GM19025 (cell line): ENCODE results near the gene CARD19.
A peak's percentile ranks its signal among the peaks of the same experiment; 100 is the strongest.

Experiments
- ATAC-seq: cut with Tn5 transposase; IDR thresholded peaks from one replicate; pipeline ENCODE4 v1.9.1; 2021; ENCODE audit warnings: mild to moderate bottlenecking, low read depth, moderate library complexity; ENCODE audit not compliant: unreplicated experiment

CARD19 gene

DNA sequence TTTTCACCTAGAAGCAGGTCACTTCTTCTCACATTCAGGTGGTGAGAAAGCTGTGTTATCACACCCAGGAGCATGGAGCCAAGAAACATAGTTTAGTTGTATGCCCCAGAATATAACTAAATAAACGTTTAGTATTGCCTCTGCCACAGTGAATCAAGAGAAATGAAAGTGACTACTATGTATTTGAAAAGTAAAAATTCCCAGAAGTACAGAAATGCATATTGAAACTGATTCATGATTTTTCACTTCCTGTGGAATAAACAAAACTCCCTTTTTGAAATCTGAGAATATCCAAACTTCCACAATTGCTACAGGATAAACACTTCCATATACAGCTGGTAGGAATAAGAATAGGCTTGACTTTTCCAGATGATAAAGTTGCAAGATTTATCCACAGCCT lies 53.3 kb downstream of the CARD19 start:
- no peak for ATAC-seq

DNA sequence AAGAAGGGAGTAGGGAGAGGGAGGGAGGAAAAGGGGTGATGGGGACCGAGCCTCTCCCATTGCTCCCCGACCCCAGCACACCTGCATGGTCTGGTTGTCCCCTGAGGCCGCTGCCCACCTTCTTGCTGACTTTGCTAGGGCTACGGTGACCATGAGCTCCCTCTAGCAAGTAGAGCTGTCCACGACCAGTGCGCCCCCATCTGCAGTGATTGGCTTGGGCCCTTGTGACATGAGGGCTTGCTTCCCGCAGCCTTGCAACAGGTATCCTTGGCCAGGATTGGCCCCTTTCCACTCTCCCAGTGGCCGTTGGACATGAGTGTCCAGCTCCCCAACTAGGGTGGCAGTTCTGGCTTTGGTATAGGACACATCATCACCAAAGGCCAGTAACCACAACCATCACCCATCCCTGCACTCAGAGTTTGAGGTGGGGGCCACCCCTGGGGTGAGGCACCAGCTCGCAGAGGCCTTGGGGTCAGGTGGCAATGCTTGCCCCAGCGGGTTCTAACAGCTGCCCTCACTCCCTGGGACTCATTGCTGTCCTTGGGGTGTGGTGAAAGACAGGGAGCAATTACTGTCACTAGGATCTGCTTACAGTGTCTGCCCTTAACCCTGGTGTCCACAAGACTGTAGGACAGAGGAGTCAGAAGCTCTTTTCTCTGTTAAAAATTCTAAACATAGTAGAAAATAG lies 55.2 kb downstream of the CARD19 start:
- ATAC-seq, result no peak

DNA sequence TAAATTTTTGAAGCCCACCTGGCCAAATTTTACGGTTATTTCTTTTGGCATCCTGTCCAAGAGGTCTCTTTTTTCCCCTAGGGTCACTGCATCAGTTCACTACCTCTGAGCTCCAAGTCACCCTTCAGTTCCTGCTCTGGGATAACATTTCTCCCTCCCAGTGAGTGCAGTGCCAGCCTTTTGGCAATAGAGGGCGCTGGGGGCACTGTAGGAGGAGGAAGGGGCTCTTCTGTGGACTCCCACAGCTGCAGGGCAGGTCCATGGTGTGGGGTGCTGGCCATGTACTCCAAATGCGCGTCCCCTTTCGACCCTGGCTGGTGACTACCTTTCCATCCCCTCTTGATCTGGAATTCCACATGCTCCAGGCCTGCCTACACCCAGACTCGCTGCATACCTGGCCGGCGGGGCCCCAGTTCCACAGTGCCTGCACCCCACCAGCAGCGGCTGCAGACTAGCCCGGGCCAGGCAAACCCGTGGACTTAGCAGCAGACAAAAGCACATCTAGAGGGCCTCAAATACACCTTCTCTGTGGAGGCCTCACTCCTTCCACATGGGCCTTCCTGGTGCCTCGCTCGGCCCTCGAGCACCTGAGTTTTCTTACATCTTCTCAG lies 58.4 kb downstream of the CARD19 start:
- no peak for ATAC-seq

- no peak for ATAC-seq
These were observed 59.9 kb downstream of the CARD19 start for GRCh38 chr9:93155716-93156474.

DNA sequence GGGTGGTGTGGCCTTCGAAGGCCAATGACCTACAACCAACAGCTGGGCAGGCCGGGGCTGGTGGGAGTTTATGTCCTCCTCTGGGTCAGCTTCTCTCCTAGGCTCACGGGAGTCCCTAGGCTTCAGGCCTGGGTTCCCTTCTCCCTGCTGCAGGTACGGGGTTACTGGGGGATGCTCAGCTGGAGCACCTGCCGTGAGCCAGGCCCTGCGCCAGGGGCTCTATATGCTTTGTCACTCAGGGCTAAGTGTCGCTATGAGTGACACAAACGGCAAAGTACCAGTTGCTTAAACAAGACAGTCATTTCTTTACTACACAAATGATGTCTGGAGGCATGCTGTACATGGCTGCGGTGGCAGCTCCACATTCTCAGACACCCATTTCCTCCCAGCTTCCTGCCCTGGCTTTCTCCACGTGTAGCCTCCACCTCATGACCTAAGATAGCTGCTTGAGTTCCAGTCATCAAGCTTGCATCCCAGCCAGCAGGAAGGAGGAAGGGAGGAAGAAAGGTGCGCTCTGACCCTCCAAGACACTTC lies 60.5 kb downstream of the CARD19 start:
- ATAC-seq, result peak; percentile 53

GRCh38 chr9:93159601-93160471 lies 63.8 kb downstream of the CARD19 start:
- ATAC-seq, result peak; percentile 88

- no peak for ATAC-seq
These were observed 66.0 kb downstream of the CARD19 start for GRCh38 chr9:93161786-93162562.
